OCI-LY3 (cell line): ENCODE data around the gene CCBE1.

Experiments used
- CTCF ChIP-seq: fragments of 200-600, 300-600 bp; sonication (generic); IDR thresholded peaks from 2 replicates; pipeline ENCODE4 v1.5.1; 2014; ENCODE audit warnings: antibody characterized with exemption, low read length, low read depth
- EZH2phosphoT487 ChIP-seq: fragments of 200-600 bp; shearing (Covaris generic); IDR thresholded peaks from 2 replicates; pipeline ENCODE4 v1.6.1; 2018; ENCODE audit warnings: antibody characterized with exemption, mixed run types, low read depth

- TF ChIP-seq CTCF (no peak), EZH2phosphoT487 (no peak)
These were observed 264.2 kb downstream of the CCBE1 start for GRCh38 chr18:59432803-59433597.
